Testis (tissue), 3 donors: ENCODE data around the gene HOXA2. TPM values are rescaled to one million over a fixed set of nuclear protein-coding genes. Genes with fewer than 3 reads are reported as not detected.

Source experiments
- DNase-seq: peaks from one replicate; pipeline ENCODE4 v3.0.0-alpha.2; 2019
- H3K27ac ChIP-seq, 2 donors: fragments of 200-600 bp; sonication (generic); one replicate each; pipeline ENCODE4 v1.5.1; 2019
- H3K27me3 ChIP-seq: fragments of 200-600 bp; sonication (generic); one replicate; pipeline ENCODE4 v1.5.1; 2019
- H3K36me3 ChIP-seq: fragments of 200-600 bp; sonication (generic); one replicate; pipeline ENCODE4 v1.5.1; 2017; ENCODE audit warnings: low read depth; ENCODE audit errors: missing control alignments
- H3K4me1 ChIP-seq: fragments of 200-600 bp; sonication (generic); one replicate; pipeline ENCODE4 v1.5.1; 2019
- H3K4me3 ChIP-seq, 2 donors: fragments of 200-600 bp; sonication (generic); one replicate each; pipeline ENCODE4 v1.5.1; 2017 to 2019
- H3K9me3 ChIP-seq: fragments of 200-600 bp; sonication (generic); one replicate; pipeline ENCODE4 v1.5.1; 2017
- CTCF ChIP-seq, 3 experiments: fragments of 450-650 bp in 2 of 3; fragments of 200-600 bp in 1 of 3; sonication (generic) in 1 of 3; IDR thresholded peaks; one replicate each; pipeline ENCODE4 v1.5.1; 2016 to 2019; ENCODE audit warnings: antibody characterized with exemption in 3 of 3, mild to moderate bottlenecking in 2 of 3, moderate library complexity in 1 of 3
- POLR2A ChIP-seq: fragments of 450-650 bp; IDR thresholded peaks from one replicate; pipeline ENCODE4 v1.6.1; 2017; ENCODE audit warnings: antibody characterized with exemption, mild to moderate bottlenecking, moderate library complexity
- WGBS, 2 donors: methylation state at CpG; one replicate each; pipeline ENCODE4 v1.1.5; 2018; 5-methylcytosine and 5-hydroxymethylcytosine counted together
- intact Hi-C: fragments of 100-400 bp; cut with DNase I; formaldehyde crosslinking; loops from one replicate; pipeline ENCODE4 v1.15.1; 2023; ENCODE audit warnings: low total_unique reads
- polyA plus RNA-seq: library from polyadenylated mRNA; stranded (reverse); fragments of 350-450 nt; fragmentation: Illumina TruSeq; extraction: RNeasy Lipid Tissue Mini Kit (QIAGEN cat#74804); gene quantifications from one replicate; pipeline ENCODE4 v1.2.3, GENCODE V29; 2014; ENCODE audit warnings: low read depth, low replicate concordance; ENCODE audit not compliant: insufficient read depth
- total RNA-seq, 2 donors: library from RNA; depleted of rRNA; stranded (reverse); fragments of >200 nt; gene quantifications; one replicate each; pipeline ENCODE4 v1.2.3, GENCODE V29; 2016

The HOXA2 gene
- total and polyA plus RNA-seq, 3 donors from 2014 or later: 0.31 to 0.32 TPM; not detected in 1

DNA sequence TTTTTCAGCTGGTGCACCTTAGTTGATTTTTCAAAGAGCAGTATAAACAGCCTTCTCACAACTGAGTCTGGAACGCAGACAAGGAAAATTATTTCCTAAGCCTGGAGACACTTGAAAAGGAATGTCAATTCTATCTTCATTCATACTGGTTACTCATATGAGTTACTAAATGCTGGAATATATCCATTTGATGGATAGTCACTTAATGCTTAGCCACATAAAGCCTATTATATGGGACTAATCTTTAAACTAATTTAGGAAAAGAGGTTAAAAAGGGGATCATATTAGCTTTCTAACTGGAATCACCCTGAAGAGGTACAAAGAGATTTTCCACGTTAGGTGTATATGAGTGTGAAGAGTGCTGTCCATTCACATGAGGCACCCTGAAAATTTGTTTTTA is 29.7 kb upstream of the HOXA2 start:
- H3K36me3 ChIP-seq: no peaks in the 10 kb centered on the region
- H3K27me3 ChIP-seq: no peaks in the 10 kb centered on the region
- no peaks in the 10 kb centered on the region for H3K9me3 ChIP-seq
- no peak overlapping the region for H3K27ac ChIP-seq
- no peak for TF ChIP-seq CTCF (IDR thresholded peaks at IDR 0.05)
- TF ChIP-seq POLR2A: no peak
- DNase-seq: no peak
- no peaks in the 10 kb centered on the region for H3K4me1 ChIP-seq
- 73 to 76% methylated on average over 2 of the region's 2 CpGs for WGBS, 2 donors
- intact Hi-C loops: no loop called here
- H3K4me3 ChIP-seq: no peak overlapping the region

GRCh38 chr7:27131390-27131819 is 28.9 kb upstream of the HOXA2 start:
- H3K9me3 ChIP-seq: no peaks in the 10 kb centered on the region
- DNase-seq: no peak
- peak overlapping the region; percentile 57 to 75 for H3K4me3 ChIP-seq
- WGBS, 2 donors: 26% methylated on average over 12 of the region's 12 CpGs
- no peak for TF ChIP-seq CTCF (IDR thresholded peaks at IDR 0.05)
- TF ChIP-seq POLR2A: no peak
- H3K36me3 ChIP-seq: no peaks in the 10 kb centered on the region
- H3K27me3 ChIP-seq: no peaks in the 10 kb centered on the region
- no peaks in the 10 kb centered on the region for H3K4me1 ChIP-seq
- no peak overlapping the region for H3K27ac ChIP-seq
- intact Hi-C loops: no loop called here

- Histone ChIP-seq H3K36me3 (no peaks in the 10 kb centered on the region), H3K27me3 (no peaks in the 10 kb centered on the region), H3K9me3 (no peaks in the 10 kb centered on the region), H3K4me3 (peak within 1 kb of the TSS; percentile 57 to 75), H3K27ac (no peak within 1 kb of the TSS), H3K4me1 (no peaks in the 10 kb centered on the region)
- DNase-seq: peak; percentile 88
- intact Hi-C loops: no loop called here
- TF ChIP-seq CTCF (IDR thresholded peaks at IDR 0.05): no peak
- TF ChIP-seq POLR2A: no peak
- 5 to 7% methylated on average over 15 to 66 of the region's 67 CpGs for WGBS, 2 donors
Observed at GRCh38 chr7:27130540-27131389, 28.3 kb upstream of the HOXA2 start, which contains the start of gene HOXA4. Gene HOXA4, minus strand, starts transcription at chr7:27130757. Its CDS starts 24 bp downstream, at chr7:27130733.

DNA sequence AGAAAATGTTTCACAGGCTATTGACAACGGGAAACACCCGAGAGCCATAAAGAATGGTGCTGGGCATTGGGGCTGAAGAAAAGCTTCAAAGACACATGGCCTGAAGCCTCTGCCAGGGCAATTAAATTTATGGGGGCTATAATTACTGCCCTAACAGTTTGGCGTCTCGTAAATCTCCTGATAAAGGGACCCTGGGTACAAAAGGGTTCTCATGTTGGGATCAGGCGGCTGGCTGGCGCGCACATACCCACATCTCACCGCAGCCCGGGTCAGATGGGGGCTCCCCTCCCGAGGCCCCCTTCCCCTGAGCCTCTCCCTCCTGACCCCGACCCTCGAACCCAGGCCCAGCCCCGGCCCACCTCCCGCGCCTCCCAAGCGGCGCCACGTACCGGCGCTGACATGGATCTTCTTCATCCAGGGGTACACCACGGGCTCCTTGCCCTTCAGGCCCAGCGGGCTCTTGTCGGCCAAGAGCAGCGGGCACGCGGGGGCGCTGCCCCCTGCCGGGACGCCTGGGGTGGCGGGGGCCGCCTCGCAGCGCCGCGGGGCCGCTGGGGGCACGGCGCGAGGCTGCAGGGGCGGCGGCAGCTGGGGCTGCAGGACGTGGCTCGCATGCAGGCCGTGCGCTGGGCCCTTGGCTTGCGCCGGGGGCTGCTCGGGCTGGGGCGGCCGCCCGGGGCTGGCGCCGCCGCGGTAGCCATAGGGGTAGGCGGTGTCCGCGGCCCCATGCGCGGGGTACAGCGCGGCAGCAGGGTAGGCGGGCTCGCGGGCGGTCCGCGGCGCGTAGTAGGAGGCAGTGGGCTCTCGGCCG is 27.5 kb upstream of the HOXA2 start:
- TF ChIP-seq CTCF (IDR thresholded peaks at IDR 0.05) (no peak), POLR2A (no peak)
- Histone ChIP-seq H3K36me3 (no peaks in the 10 kb centered on the region), H3K9me3 (no peaks in the 10 kb centered on the region), H3K27me3 (no peaks in the 10 kb centered on the region), H3K27ac (no peak overlapping the region), H3K4me3 (peak overlapping the region; percentile 57 to 75), H3K4me1 (no peaks in the 10 kb centered on the region)
- peak; percentile 14 for DNase-seq
- 6 to 20% methylated on average over 10 to 46 of the region's 72 CpGs for WGBS, 2 donors
- intact Hi-C loops: no loop called here
